IMR-90 (cell line): ENCODE measurements around the gene CTRL.

Experiments used
- MAZ ChIP-seq: IDR thresholded peaks from 2 replicates; pipeline ENCODE4 v1.6.1; 2012; ENCODE audit warnings: low read depth, mild to moderate bottlenecking, low read length, improper control_type of control experiment, moderate library complexity, borderline replicate concordance
- POLR2A ChIP-seq: IDR thresholded peaks from 2 replicates; pipeline ENCODE4 v1.6.1; 2012; ENCODE audit warnings: mild to moderate bottlenecking, low read depth, low read length

DNA sequence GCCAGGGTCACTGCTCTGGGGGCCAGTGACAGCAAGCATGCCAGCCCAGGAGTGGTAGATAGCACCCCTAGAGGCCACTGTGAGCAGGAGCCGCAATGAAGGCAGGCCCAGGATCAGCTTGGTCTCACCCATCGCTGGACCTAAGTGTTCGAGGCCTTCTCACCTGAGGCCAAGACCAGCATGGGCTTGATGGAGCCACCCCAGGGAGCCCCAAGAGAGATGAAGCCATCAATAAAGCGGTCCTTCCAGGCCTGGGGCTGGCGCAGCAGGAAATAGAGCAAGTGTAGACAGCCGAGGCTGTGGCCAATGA is 10.5 kb upstream of the CTRL start:
- TF ChIP-seq POLR2A (no peak), MAZ (no peak)
